ENCODE data around the gene UBN1.
A peak's percentile ranks its signal among the peaks of the same experiment; 100 is the strongest.

The UBN1 gene

DNA sequence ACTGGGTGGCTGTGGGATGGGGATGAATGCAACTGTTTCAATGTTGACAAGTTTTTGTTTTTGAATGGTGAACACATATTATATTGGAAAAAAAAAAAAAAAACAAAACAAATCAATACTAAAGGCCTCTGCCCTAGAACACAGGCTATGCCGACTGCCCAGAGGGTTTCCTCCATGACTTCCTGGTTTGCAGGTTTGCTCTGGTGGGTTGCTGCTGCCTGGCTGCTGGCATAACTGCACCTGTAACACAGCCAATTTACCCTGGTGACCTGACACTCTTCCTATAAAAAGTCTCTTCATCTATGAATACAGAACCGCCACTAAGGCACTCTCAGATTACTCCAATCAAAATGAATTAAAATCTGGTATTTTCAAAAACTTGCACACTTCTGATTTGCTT, 10.6 kb upstream of the UBN1 start:
- no peak overlapping the region for H3K4me3 ChIP-seq (ENCODE audit: low read depth in 1 of 2, low read length in 2 of 2)
- H3K9ac ChIP-seq (ENCODE audit: low read depth in 1 of 2, low read length in 2 of 2) = no peak overlapping the region
- H3K36me3 ChIP-seq (ENCODE audit: control insufficient read depth in 1 of 2, insufficient read depth in 2 of 2, low read length in 2 of 2) = peaks cover 29 to 72% of the 10 kb centered on the region in 2 donors
- no peaks in the 10 kb centered on the region for H3K27me3 ChIP-seq (ENCODE audit: control insufficient read depth in 1 of 2, insufficient read depth in 2 of 2, low read length in 2 of 2)
- H3K27ac ChIP-seq (ENCODE audit: low read depth, low read length) = no peak overlapping the region
- peaks cover 16 to 17% of the 10 kb centered on the region in 2 donors for H3K4me1 ChIP-seq (ENCODE audit: control insufficient read depth in 1 of 2, insufficient read depth in 2 of 2, low read length in 2 of 2)
- H3K9me3 ChIP-seq (ENCODE audit: control insufficient read depth in 1 of 2, low read length in 2 of 2) = no peaks in the 10 kb centered on the region

DNA sequence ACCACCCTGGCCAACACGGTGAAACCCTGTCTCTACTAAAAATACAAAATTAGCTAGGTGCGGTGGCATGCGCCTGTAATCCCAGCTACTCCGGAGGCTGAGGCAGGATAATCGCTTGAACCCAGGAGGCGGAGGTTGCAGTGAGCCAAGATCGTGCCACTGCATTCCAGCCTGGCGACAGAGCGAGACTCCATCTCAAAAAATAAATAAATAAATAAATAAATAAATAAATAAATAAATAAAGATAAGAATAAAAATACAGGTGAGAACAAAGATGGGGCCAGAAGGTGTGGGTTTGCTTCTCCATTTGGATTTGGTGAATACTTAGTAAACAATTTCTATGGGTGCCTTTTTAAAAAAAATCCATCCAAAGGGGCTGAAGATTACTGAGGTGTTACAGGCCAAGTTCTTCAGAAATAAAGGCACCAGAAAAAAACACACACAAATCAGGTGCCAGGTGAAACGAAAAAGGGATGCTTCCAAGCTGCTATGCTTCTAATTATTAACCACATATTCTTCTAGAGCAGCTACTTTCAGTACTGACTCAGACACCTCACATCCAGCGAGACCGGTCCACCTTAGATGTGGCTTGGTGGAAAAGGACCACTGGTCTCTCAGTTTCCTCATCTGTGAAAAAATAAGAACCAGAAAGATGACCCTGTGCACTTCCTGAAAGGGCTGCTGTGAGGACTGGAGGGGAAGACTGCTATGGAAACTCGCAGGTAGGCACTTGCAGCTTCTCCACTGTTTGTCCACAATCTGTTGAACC, 9.4 kb upstream of the UBN1 start:
- Histone ChIP-seq H3K9ac (ENCODE audit: low read depth in 1 of 2, low read length in 2 of 2) (no peak overlapping the region), H3K36me3 (ENCODE audit: control insufficient read depth in 1 of 2, insufficient read depth in 2 of 2, low read length in 2 of 2) (peaks cover 21 to 70% of the 10 kb centered on the region in 2 donors), H3K27me3 (ENCODE audit: control insufficient read depth in 1 of 2, insufficient read depth in 2 of 2, low read length in 2 of 2) (no peaks in the 10 kb centered on the region), H3K4me3 (ENCODE audit: low read depth in 1 of 2, low read length in 2 of 2) (no peak overlapping the region), H3K4me1 (ENCODE audit: control insufficient read depth in 1 of 2, insufficient read depth in 2 of 2, low read length in 2 of 2) (peaks cover 12 to 15% of the 10 kb centered on the region in 2 donors), H3K9me3 (ENCODE audit: control insufficient read depth in 1 of 2, low read length in 2 of 2) (no peaks in the 10 kb centered on the region), H3K27ac (ENCODE audit: low read depth, low read length) (no peak overlapping the region)

DNA sequence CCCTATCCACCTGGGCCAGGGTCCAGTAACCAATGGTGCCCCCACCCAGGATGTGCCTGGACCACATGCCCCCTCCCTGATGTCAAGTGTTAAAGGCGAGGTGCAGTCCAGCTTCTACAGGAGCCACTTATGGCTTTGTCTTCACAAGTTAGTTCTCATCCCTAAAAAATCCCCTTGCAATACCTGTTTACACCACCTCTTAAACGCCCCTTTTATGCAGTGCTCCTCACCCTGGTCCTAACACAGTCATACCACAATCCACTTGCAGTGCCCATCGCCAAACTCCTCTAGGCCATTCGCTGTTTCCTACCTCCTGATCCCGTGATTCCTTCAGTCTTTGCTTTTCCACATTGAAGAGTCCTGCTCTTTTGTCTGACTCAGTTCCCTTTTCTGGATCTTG, 7.3 kb upstream of the UBN1 start:
- Histone ChIP-seq H3K4me3 (ENCODE audit: low read depth in 1 of 2, low read length in 2 of 2) (no peak overlapping the region), H3K27ac (ENCODE audit: low read depth, low read length) (no peak overlapping the region), H3K4me1 (ENCODE audit: control insufficient read depth in 1 of 2, insufficient read depth in 2 of 2, low read length in 2 of 2) (no peaks in the 10 kb centered on the region), H3K9me3 (ENCODE audit: control insufficient read depth in 1 of 2, low read length in 2 of 2) (no peaks in the 10 kb centered on the region), H3K36me3 (ENCODE audit: control insufficient read depth in 1 of 2, insufficient read depth in 2 of 2, low read length in 2 of 2) (peaks cover 26 to 81% of the 10 kb centered on the region in 2 donors), H3K9ac (ENCODE audit: low read depth in 1 of 2, low read length in 2 of 2) (no peak overlapping the region), H3K27me3 (ENCODE audit: control insufficient read depth in 1 of 2, insufficient read depth in 2 of 2, low read length in 2 of 2) (no peaks in the 10 kb centered on the region)

DNA sequence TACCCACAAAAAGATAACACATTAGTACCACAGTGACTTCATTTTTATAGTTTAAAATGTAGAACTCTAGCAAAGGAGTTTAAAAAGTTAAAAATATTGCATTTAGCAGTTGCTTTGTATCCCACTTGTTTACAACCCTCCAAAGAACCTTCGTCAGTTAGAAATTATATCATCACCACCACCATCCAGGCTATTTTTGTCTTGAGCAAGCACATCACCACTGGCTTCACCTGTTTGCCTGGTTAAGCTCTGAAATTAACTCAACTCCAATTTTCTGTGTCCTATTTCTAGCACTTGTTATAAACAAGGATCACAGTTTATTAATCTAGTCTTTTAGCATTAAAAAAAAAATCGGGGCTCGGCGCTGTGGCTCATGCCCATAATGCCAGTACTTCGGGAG, 6.3 kb upstream of the UBN1 start:
- H3K4me3 ChIP-seq (ENCODE audit: low read depth in 1 of 2, low read length in 2 of 2) = no peak overlapping the region
- no peak overlapping the region for H3K27ac ChIP-seq (ENCODE audit: low read depth, low read length)
- H3K27me3 ChIP-seq (ENCODE audit: control insufficient read depth in 1 of 2, insufficient read depth in 2 of 2, low read length in 2 of 2) = no peaks in the 10 kb centered on the region
- H3K4me1 ChIP-seq (ENCODE audit: control insufficient read depth in 1 of 2, insufficient read depth in 2 of 2, low read length in 2 of 2) = peaks cover 6 to 8% of the 10 kb centered on the region in 2 donors
- no peaks in the 10 kb centered on the region for H3K9me3 ChIP-seq (ENCODE audit: control insufficient read depth in 1 of 2, low read length in 2 of 2)
- H3K9ac ChIP-seq (ENCODE audit: low read depth in 1 of 2, low read length in 2 of 2) = no peak overlapping the region
- H3K36me3 ChIP-seq (ENCODE audit: control insufficient read depth in 1 of 2, insufficient read depth in 2 of 2, low read length in 2 of 2) = peaks cover 26 to 84% of the 10 kb centered on the region in 2 donors

DNA sequence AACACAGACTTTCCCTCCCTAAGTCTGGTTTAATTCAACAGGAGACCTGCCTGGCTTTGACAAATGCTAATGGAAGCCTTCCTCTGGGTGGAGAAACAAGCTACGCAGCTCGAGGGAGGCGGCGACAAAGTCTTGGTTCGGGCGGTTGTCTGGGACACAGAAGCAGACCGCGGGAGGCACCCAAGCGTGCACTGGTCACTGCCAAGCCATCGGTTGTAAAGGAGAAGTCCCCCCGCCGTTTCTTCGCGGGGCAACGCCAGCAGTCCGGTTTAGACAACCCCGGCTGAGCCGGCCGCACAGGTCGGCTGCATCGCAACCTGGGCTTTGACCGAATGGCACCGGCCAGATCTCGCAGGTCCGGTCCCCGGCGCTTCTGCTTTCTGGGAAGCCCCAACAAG, 779 bp upstream of the UBN1 start:
- Histone ChIP-seq H3K4me1 (ENCODE audit: control insufficient read depth in 1 of 2, insufficient read depth in 2 of 2, low read length in 2 of 2) (peaks cover 30 to 33% of the 10 kb centered on the region in 2 donors), H3K27ac (ENCODE audit: low read depth, low read length) (peak overlapping the region; percentile 93), H3K9ac (ENCODE audit: low read depth in 1 of 2, low read length in 2 of 2) (peak overlapping the region; percentile 67 to 81), H3K4me3 (ENCODE audit: low read depth in 1 of 2, low read length in 2 of 2) (peak overlapping the region; percentile 70 to 85), H3K27me3 (ENCODE audit: control insufficient read depth in 1 of 2, insufficient read depth in 2 of 2, low read length in 2 of 2) (no peaks in the 10 kb centered on the region), H3K36me3 (ENCODE audit: control insufficient read depth in 1 of 2, insufficient read depth in 2 of 2, low read length in 2 of 2) (peaks cover 6 to 34% of the 10 kb centered on the region in 2 donors), H3K9me3 (ENCODE audit: control insufficient read depth in 1 of 2, low read length in 2 of 2) (no peaks in the 10 kb centered on the region)

DNA sequence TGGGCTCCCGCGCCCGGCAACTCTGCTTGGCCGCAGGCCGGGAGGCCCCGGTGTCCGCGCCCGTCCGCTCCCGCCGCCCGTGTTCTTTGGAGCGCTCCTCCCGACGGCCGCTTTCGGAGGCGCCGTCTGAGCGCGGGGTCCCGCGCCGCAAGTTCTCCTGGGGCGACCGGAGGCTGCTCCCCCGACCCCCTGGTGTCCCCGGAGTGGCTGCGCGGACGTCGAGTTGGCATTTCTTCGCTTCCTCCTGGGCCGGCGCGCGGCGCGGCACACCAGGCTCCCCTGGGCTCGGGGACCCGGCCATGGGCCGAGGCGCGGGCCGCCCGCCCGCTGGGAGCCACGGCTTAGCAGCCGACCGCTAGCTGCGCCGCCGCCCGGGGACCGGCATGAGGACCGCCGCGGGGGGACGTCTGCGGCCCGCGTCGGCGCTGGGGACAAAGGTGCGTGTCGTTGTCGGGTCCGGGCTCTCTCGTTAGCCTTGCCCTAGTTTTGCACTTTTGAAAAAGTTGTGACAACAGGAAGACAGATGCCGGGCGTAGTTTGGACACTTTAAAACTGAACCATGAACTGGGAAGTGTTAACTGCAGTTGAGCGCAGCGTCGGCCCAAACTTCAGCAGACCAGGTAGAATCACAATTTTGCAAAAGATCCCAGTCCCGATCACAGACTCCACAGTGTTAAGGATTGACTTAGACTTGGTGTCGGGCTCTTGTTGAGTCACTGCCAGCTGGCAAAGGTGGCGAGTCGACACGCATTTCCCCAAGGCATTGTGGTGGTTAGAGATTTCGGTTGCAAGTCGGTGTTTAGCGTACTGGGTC, 700 bp downstream of the UBN1 start:
- Histone ChIP-seq H3K4me3 (ENCODE audit: low read depth in 1 of 2, low read length in 2 of 2) (peak overlapping the region; percentile 75 to 85), H3K9ac (ENCODE audit: low read depth in 1 of 2, low read length in 2 of 2) (peak overlapping the region; percentile 40 to 67), H3K27me3 (ENCODE audit: control insufficient read depth in 1 of 2, insufficient read depth in 2 of 2, low read length in 2 of 2) (no peaks in the 10 kb centered on the region), H3K4me1 (ENCODE audit: control insufficient read depth in 1 of 2, insufficient read depth in 2 of 2, low read length in 2 of 2) (peaks cover 30 to 34% of the 10 kb centered on the region in 2 donors), H3K36me3 (ENCODE audit: control insufficient read depth in 1 of 2, insufficient read depth in 2 of 2, low read length in 2 of 2) (peaks cover 6 to 22% of the 10 kb centered on the region in 2 donors), H3K9me3 (ENCODE audit: control insufficient read depth in 1 of 2, low read length in 2 of 2) (no peaks in the 10 kb centered on the region), H3K27ac (ENCODE audit: low read depth, low read length) (peak overlapping the region; percentile 90)

DNA sequence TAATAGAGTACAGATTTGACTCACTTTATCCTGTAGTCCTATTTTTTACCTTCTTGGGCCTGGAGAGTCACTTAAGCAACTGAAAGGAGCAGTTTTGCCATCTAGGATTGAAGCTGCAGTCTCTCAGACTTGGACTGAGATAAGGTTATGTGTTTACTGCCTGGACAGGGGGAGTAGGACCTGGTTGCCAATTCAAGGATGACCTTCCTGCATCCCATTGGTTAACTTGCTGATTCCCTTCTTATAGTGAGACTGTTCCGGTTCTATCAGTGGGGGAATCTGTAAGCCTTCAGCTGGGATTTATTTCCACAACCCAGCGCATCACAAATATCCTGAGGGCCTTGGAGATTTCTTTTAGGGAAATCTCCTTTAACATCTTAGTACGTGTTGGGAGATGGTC, 2.9 kb downstream of the UBN1 start:
- Histone ChIP-seq H3K4me3 (ENCODE audit: low read depth in 1 of 2, low read length in 2 of 2) (peak overlapping the region in 1 of 2 donors; percentile 39), H3K9ac (ENCODE audit: low read depth in 1 of 2, low read length in 2 of 2) (no peak overlapping the region)

DNA sequence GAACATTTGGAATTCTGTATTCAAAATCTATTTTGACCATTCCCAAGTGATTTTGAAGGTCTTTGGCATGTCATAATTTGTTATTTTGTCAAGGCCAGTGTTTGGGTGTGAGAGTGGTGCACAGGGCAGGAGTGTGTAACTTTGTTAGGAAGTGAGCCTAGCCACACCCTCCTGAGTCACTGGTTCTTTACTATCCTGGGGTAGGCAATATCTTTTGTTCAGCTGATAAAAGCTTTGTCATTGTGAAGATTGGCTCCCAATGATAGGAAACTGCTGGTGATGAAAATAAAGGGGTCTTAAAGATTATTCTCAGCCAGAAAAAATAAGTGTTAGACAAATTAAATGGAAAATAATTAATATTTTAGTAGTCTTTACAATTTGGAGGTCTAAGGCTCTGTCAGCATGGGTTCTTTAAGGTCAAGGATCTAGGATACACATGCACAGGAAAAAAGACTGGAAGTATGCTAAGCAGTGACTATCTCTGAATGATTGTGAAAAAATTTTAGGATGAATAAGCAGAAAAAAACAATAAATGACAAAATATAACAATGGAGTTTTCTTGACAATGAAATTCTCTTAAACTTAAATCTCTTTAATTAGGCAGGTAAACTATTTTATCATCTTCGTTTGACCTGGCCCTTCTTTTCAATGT, 5.1 kb downstream of the UBN1 start:
- no peak overlapping the region for H3K27ac ChIP-seq (ENCODE audit: low read depth, low read length)

More for the DNA sequence above, 2.9 kb downstream of the UBN1 start:
- Histone ChIP-seq H3K36me3 (ENCODE audit: control insufficient read depth in 1 of 2, insufficient read depth in 2 of 2, low read length in 2 of 2) (peaks cover 5 to 13% of the 10 kb centered on the region in 2 donors), H3K27ac (ENCODE audit: low read depth, low read length) (no peak overlapping the region), H3K27me3 (ENCODE audit: control insufficient read depth in 1 of 2, insufficient read depth in 2 of 2, low read length in 2 of 2) (no peaks in the 10 kb centered on the region), H3K9me3 (ENCODE audit: control insufficient read depth in 1 of 2, low read length in 2 of 2) (no peaks in the 10 kb centered on the region), H3K4me1 (ENCODE audit: control insufficient read depth in 1 of 2, insufficient read depth in 2 of 2, low read length in 2 of 2) (peaks cover 29 to 34% of the 10 kb centered on the region in 2 donors)

DNA sequence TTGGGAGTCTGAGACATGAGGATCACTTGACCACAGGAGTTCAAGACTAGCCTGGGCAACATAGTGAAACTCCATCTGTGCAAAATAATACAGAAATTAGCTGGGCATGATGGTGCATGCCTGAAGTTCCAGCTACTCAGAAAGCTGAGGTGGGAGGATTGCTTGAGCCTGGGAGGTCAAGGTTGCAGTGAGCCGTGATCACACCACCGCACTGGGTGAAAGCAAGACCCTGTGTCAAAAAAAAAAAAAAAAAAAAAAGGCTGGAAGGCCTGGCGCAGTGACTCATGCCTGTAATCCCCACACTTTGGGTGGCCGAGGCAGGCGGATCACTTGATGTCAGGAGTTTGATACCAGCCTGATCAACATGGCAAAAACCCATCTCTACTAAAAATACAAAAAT, 8.1 kb downstream of the UBN1 start:
- no peaks in the 10 kb centered on the region for H3K27me3 ChIP-seq (ENCODE audit: control insufficient read depth in 1 of 2, insufficient read depth in 2 of 2, low read length in 2 of 2)
- H3K4me1 ChIP-seq (ENCODE audit: control insufficient read depth in 1 of 2, insufficient read depth in 2 of 2, low read length in 2 of 2) = peaks cover 6 to 8% of the 10 kb centered on the region in 2 donors
- no peak overlapping the region for H3K4me3 ChIP-seq (ENCODE audit: low read depth in 1 of 2, low read length in 2 of 2)
- no peaks in the 10 kb centered on the region for H3K9me3 ChIP-seq (ENCODE audit: control insufficient read depth in 1 of 2, low read length in 2 of 2)
- no peak overlapping the region for H3K9ac ChIP-seq (ENCODE audit: low read depth in 1 of 2, low read length in 2 of 2)
- no peak overlapping the region for H3K27ac ChIP-seq (ENCODE audit: low read depth, low read length)
- H3K36me3 ChIP-seq (ENCODE audit: control insufficient read depth in 1 of 2, insufficient read depth in 2 of 2, low read length in 2 of 2) = peaks cover 34 to 55% of the 10 kb centered on the region in 2 donors

More for the DNA sequence above, 5.1 kb downstream of the UBN1 start:
- Histone ChIP-seq H3K9me3 (ENCODE audit: control insufficient read depth in 1 of 2, low read length in 2 of 2) (no peaks in the 10 kb centered on the region), H3K4me3 (ENCODE audit: low read depth in 1 of 2, low read length in 2 of 2) (no peak overlapping the region), H3K36me3 (ENCODE audit: control insufficient read depth in 1 of 2, insufficient read depth in 2 of 2, low read length in 2 of 2) (peaks cover 14 to 29% of the 10 kb centered on the region in 2 donors), H3K27me3 (ENCODE audit: control insufficient read depth in 1 of 2, insufficient read depth in 2 of 2, low read length in 2 of 2) (no peaks in the 10 kb centered on the region), H3K9ac (ENCODE audit: low read depth in 1 of 2, low read length in 2 of 2) (no peak overlapping the region), H3K4me1 (ENCODE audit: control insufficient read depth in 1 of 2, insufficient read depth in 2 of 2, low read length in 2 of 2) (peaks cover 19 to 24% of the 10 kb centered on the region in 2 donors)

DNA sequence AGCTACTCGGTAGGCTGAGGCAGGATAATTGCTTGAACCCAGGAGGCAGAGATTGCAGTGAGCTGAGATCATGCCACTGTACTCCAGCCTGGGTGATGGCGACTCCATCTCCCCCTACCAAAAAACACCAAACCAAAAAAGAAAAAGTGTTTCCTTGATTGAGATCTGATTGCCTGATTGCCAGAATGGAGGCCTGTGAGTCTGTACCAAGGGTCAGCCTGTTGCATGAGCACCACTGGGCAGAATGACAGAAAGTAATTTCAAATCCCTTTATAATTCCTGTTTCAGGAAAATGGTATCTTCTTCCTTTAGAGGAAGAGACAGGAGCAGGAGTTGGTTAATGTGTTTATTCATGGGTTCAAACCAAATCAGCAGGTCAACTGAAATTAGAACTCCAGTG, 8.5 kb downstream of the UBN1 start:
- peaks cover 38 to 59% of the 10 kb centered on the region in 2 donors for H3K36me3 ChIP-seq (ENCODE audit: control insufficient read depth in 1 of 2, insufficient read depth in 2 of 2, low read length in 2 of 2)
- H3K4me1 ChIP-seq (ENCODE audit: control insufficient read depth in 1 of 2, insufficient read depth in 2 of 2, low read length in 2 of 2) = peaks cover 3 to 6% of the 10 kb centered on the region in 2 donors
- no peak overlapping the region for H3K9ac ChIP-seq (ENCODE audit: low read depth in 1 of 2, low read length in 2 of 2)
- H3K4me3 ChIP-seq (ENCODE audit: low read depth in 1 of 2, low read length in 2 of 2) = no peak overlapping the region
- no peaks in the 10 kb centered on the region for H3K27me3 ChIP-seq (ENCODE audit: control insufficient read depth in 1 of 2, insufficient read depth in 2 of 2, low read length in 2 of 2)
- no peaks in the 10 kb centered on the region for H3K9me3 ChIP-seq (ENCODE audit: control insufficient read depth in 1 of 2, low read length in 2 of 2)
- H3K27ac ChIP-seq (ENCODE audit: low read depth, low read length) = no peak overlapping the region
